Measurements from ENCODE around the gene ATP6V1D.

DNA sequence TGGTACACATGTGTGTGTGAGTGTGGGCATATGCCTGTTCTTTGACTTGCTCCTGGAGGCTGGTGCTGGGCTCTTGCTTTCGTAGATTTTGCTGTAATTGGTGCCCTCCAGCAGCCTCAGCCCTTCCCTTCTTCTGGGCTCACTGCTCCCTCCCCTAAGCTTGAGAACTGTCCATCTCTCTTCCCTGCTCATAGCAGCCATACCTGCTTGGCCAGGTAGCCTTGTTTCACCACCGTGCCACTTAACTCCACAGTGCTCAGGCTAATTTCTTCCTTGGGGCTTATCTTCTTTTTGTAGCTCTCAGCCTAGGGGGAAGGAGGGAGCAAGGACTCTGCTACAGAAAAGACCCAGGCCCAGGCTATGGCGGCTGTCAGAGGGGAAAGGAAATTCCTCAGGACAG is 32.5 kb upstream of the ATP6V1D start:
- TF ChIP-seq CTBP1 (IDR thresholded peaks at IDR 0.05; ENCODE audit: borderline replicate concordance) (no peak), FOXM1 (IDR thresholded peaks at IDR 0.05; ENCODE audit: borderline replicate concordance) (no peak), FOXK2 (IDR thresholded peaks at IDR 0.05) (no peak), ZNF384 (IDR thresholded peaks at IDR 0.05) (no peak), SP1 (IDR thresholded peaks at IDR 0.05) (no peak), SUZ12 (IDR thresholded peaks at IDR 0.05) (no peak), BHLHE40 (IDR thresholded peaks at IDR 0.05; ENCODE audit: borderline replicate concordance) (no peak), LEF1 (IDR thresholded peaks at IDR 0.05; ENCODE audit: borderline replicate concordance) (no peak), ARNT (IDR thresholded peaks at IDR 0.05) (no peak), FOXA1 (IDR thresholded peaks at IDR 0.05) (no peak), NFRKB (IDR thresholded peaks at IDR 0.05) (no peak), L3MBTL2 (conservative IDR thresholded peaks at IDR 0.05) (no peak), ELF4 (IDR thresholded peaks at IDR 0.05) (no peak), TARDBP (IDR thresholded peaks at IDR 0.05) (no peak)
